IMR-90 (cell line): ENCODE data around the gene YTHDF2.

Source experiments
- BHLHE40 ChIP-seq: fragments of 150-350 bp; IDR thresholded peaks from 2 replicates; pipeline ENCODE4 v1.6.1; 2016; ENCODE audit warnings: mild to moderate bottlenecking, low read depth, low read length
- CEBPB ChIP-seq: IDR thresholded peaks from 2 replicates; pipeline ENCODE4 v1.6.1; 2012; ENCODE audit warnings: low read depth, low read length, improper control_type of control experiment
- CHD1 ChIP-seq: IDR thresholded peaks from 2 replicates; pipeline ENCODE4 v1.6.1; 2012; ENCODE audit warnings: low read depth, low read length, improper control_type of control experiment
- FOS ChIP-seq: fragments of 150-350 bp; IDR thresholded peaks from 2 replicates; pipeline ENCODE4 v1.6.1; 2016; ENCODE audit warnings: low read depth, low read length
- MAFK ChIP-seq: IDR thresholded peaks from 2 replicates; pipeline ENCODE4 v1.6.1; 2012; ENCODE audit warnings: low read depth, low read length, improper control_type of control experiment
- MAZ ChIP-seq: IDR thresholded peaks from 2 replicates; pipeline ENCODE4 v1.6.1; 2012; ENCODE audit warnings: low read depth, mild to moderate bottlenecking, low read length, improper control_type of control experiment, moderate library complexity, borderline replicate concordance
- POLR2A ChIP-seq: IDR thresholded peaks from 2 replicates; pipeline ENCODE4 v1.6.1; 2012; ENCODE audit warnings: mild to moderate bottlenecking, low read depth, low read length
- RAD21 ChIP-seq: IDR thresholded peaks from 2 replicates; pipeline ENCODE4 v1.6.1; 2012; ENCODE audit warnings: low read length, improper control_type of control experiment
- RCOR1 ChIP-seq: IDR thresholded peaks from 2 replicates; pipeline ENCODE4 v1.6.1; 2012; ENCODE audit warnings: mild to moderate bottlenecking, low read length, improper control_type of control experiment; ENCODE audit not compliant: insufficient replicate concordance
- RFX5 ChIP-seq: IDR thresholded peaks from 2 replicates; pipeline ENCODE4 v1.8.0; 2012; ENCODE audit warnings: low read depth, mild to moderate bottlenecking, low read length, moderate library complexity
- SMC3 ChIP-seq: fragments of 150-350 bp; IDR thresholded peaks from 2 replicates; pipeline ENCODE4 v1.6.1; 2016; ENCODE audit warnings: low read depth, mild to moderate bottlenecking, antibody characterized with exemption, low read length, moderate library complexity
- TF ChIP-seq, protein P1 (sequence below): conservative IDR thresholded peaks from 2 replicates; pipeline ENCODE4 v1.5.1; 2012; ENCODE audit warnings: mild to moderate bottlenecking, low read depth, low read length, improper control_type of control experiment
- TF ChIP-seq, protein P2 (sequence below): fragments of 150-350 bp; IDR thresholded peaks from 2 replicates; pipeline ENCODE4 v1.6.1; 2016; ENCODE audit warnings: low read depth, mild to moderate bottlenecking, low read length, moderate library complexity, borderline replicate concordance
- TF ChIP-seq, protein P3 (sequence below): fragments of 150-350 bp; IDR thresholded peaks from 2 replicates; pipeline ENCODE4 v1.6.1; 2017; ENCODE audit warnings: mild to moderate bottlenecking, antibody characterized with exemption, low read length, low read depth

DNA sequence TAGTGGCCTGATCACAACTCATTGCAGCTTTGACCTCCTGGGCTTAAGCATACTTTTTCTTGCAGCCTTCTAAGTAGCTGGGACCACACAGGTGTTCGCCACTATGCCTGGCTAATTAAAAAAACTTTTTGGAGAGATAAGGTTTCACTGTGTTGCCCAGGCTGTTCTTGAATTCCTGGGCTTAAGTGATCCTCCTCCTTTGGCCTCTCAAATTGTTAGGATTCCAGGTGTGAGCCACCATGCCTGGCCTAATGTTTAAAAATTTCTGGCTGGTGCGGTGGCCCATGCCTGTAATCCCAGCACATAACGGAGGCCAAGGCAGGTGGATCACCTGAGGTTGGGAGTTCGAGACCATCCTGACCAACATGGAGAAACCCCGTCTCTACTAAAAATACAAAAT is 24.4 kb downstream of the YTHDF2 start:
- TF ChIP-seq CEBPB = no peak
- no peak for TF ChIP-seq SMC3
- TF ChIP-seq, protein P1, sequence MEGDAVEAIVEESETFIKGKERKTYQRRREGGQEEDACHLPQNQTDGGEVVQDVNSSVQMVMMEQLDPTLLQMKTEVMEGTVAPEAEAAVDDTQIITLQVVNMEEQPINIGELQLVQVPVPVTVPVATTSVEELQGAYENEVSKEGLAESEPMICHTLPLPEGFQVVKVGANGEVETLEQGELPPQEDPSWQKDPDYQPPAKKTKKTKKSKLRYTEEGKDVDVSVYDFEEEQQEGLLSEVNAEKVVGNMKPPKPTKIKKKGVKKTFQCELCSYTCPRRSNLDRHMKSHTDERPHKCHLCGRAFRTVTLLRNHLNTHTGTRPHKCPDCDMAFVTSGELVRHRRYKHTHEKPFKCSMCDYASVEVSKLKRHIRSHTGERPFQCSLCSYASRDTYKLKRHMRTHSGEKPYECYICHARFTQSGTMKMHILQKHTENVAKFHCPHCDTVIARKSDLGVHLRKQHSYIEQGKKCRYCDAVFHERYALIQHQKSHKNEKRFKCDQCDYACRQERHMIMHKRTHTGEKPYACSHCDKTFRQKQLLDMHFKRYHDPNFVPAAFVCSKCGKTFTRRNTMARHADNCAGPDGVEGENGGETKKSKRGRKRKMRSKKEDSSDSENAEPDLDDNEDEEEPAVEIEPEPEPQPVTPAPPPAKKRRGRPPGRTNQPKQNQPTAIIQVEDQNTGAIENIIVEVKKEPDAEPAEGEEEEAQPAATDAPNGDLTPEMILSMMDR = no peak
- TF ChIP-seq RCOR1 = no peak
- no peak for TF ChIP-seq FOS
- no peak for TF ChIP-seq POLR2A
- TF ChIP-seq, protein P2, sequence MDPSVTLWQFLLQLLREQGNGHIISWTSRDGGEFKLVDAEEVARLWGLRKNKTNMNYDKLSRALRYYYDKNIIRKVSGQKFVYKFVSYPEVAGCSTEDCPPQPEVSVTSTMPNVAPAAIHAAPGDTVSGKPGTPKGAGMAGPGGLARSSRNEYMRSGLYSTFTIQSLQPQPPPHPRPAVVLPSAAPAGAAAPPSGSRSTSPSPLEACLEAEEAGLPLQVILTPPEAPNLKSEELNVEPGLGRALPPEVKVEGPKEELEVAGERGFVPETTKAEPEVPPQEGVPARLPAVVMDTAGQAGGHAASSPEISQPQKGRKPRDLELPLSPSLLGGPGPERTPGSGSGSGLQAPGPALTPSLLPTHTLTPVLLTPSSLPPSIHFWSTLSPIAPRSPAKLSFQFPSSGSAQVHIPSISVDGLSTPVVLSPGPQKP = no peak
- no peak for TF ChIP-seq CHD1
- TF ChIP-seq RAD21 = no peak
- TF ChIP-seq MAFK = no peak
- TF ChIP-seq, protein P3, sequence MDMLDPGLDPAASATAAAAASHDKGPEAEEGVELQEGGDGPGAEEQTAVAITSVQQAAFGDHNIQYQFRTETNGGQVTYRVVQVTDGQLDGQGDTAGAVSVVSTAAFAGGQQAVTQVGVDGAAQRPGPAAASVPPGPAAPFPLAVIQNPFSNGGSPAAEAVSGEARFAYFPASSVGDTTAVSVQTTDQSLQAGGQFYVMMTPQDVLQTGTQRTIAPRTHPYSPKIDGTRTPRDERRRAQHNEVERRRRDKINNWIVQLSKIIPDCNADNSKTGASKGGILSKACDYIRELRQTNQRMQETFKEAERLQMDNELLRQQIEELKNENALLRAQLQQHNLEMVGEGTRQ = no peak
- TF ChIP-seq MAZ = no peak
- no peak for TF ChIP-seq BHLHE40
- TF ChIP-seq RFX5 = no peak
